ENCODE results near the gene TMPRSS9.

DNA sequence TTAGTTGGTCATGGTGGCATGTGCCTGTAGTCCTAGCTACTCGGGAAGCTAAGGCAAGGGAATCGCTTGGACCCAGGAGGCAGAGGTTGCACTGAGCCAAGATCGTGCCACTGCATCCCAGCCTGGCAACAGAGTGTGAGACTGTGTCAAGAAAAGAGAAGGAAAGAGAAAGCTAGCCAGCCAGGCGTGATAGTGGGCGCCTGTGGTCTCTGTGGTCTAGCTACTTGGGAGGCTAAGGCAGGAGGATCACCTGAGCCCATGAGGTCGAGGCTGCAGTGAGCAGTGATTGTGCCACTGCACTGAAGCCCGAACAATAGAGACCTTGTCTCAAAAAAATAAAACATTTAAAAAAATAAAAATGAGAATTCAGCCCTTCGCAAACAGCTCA, 34.0 kb downstream of the TMPRSS9 start:
- TF ChIP-seq CTCF (IDR thresholded peaks at IDR 0.05) (no peak), POLR2A (IDR thresholded peaks at IDR 0.05) (no peak), POLR2AphosphoS5 (IDR thresholded peaks at IDR 0.05) (no peak), EP300 (IDR thresholded peaks at IDR 0.05) (no peak)
